Activated B cell treated with CpG ODN at 0.5 μM for 24 hours (primary cell): ENCODE results near the gene SEL1L3. TPM values are rescaled to one million over a fixed set of nuclear protein-coding genes. Genes with fewer than 3 reads are reported as not detected.
A peak's percentile ranks its signal among the peaks of the same experiment; 100 is the strongest.

Experiments
- ATAC-seq: fragments of 200-7000 bp; cut with Tn5 transposase; one replicate; pipeline ENCODE4 v1.10.0; 2021; ENCODE audit warnings: low read depth, mild to moderate bottlenecking, moderate library complexity
- CTCF ChIA-PET: fragments of 350-600 bp; sonication (Branson Sonifier 250); formaldehyde crosslinking; loops from one replicate; lab custom pipeline; 2021; ENCODE audit warnings: antibody characterized with exemption; lab: Charles Lee
- POLR2A ChIA-PET: fragments of 350-600 bp; sonication (Branson Sonifier 250); formaldehyde crosslinking; loops from one replicate; lab custom pipeline; 2021; ENCODE audit warnings: antibody characterized with exemption; lab: Charles Lee
- DNase-seq: peaks from one replicate; pipeline ENCODE4 v3.0.0; 2022
- H3K27ac Mint-ChIP-seq: one replicate; pipeline ENCODE4 v1.8.0; 2020; ENCODE audit warnings: mixed read lengths
- H3K27me3 Mint-ChIP-seq: one replicate; pipeline ENCODE4 v1.8.0; 2021; ENCODE audit warnings: mixed read lengths
- H3K36me3 Mint-ChIP-seq: one replicate; pipeline ENCODE4 v1.8.0; 2021; ENCODE audit warnings: low read depth, mixed read lengths
- H3K4me1 Mint-ChIP-seq: one replicate; pipeline ENCODE4 v1.8.0; 2021; ENCODE audit warnings: mixed read lengths
- H3K4me3 Mint-ChIP-seq: one replicate; pipeline ENCODE4 v1.8.0; 2020; ENCODE audit warnings: mild to moderate bottlenecking, mixed read lengths
- H3K9me3 Mint-ChIP-seq: one replicate; pipeline ENCODE4 v1.8.0; 2020; ENCODE audit warnings: mixed read lengths
- intact Hi-C: fragments of 100-400 bp; cut with micrococcal nuclease; formaldehyde crosslinking; loops from one replicate; pipeline ENCODE4 v1.15.1; 2024
- total RNA-seq: library from RNA; stranded (reverse); gene quantifications from 2 replicates; pipeline ENCODE4 v1.2.3, GENCODE V29; 2022
- TF ChIP-seq, protein P1 (sequence below): fragments of 200-600 bp; IDR thresholded peaks from one replicate; pipeline ENCODE4 v1.8.0; 2022; ENCODE audit warnings: antibody characterized with exemption, mild to moderate bottlenecking

The SEL1L3 gene
- total RNA-seq, 1 donor from 2014 or later: 113 TPM

DNA sequence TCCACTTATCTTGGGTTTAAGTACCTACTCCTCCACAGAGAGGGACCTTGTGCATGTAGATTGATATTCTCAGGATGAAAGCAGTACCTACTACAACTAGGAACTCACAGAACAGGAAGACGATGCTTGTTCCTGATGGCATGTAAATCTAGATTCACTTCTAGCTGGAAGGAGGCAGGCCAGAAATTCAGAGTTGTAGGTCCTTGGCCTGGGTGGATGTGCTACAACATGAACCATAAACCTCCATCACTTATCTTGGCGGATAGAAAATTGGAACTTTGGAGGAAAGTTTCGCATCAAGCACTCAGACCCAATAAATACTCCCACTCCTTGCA, 41.9 kb upstream of the SEL1L3 start:
- ATAC-seq (peak; percentile 71), DNase-seq (no peak)
- POLR2A ChIA-PET: interaction anchor here (0.7 to 2.9 kb wide), 8 partner anchors 9 to 50 kb away, joined by 3 to 33 read pairs (median 4); partner anchors contain the start of gene SMIM20
- Mint-ChIP-seq H3K4me1 (peaks cover 56% of the 10 kb centered on the region), H3K4me3 (peak overlapping the region; percentile 49), H3K27me3 (no peaks in the 10 kb centered on the region), H3K27ac (peak overlapping the region; percentile 75), H3K9me3 (no peaks in the 10 kb centered on the region), H3K36me3 (no peaks in the 10 kb centered on the region)
- TF ChIP-seq, protein P1, sequence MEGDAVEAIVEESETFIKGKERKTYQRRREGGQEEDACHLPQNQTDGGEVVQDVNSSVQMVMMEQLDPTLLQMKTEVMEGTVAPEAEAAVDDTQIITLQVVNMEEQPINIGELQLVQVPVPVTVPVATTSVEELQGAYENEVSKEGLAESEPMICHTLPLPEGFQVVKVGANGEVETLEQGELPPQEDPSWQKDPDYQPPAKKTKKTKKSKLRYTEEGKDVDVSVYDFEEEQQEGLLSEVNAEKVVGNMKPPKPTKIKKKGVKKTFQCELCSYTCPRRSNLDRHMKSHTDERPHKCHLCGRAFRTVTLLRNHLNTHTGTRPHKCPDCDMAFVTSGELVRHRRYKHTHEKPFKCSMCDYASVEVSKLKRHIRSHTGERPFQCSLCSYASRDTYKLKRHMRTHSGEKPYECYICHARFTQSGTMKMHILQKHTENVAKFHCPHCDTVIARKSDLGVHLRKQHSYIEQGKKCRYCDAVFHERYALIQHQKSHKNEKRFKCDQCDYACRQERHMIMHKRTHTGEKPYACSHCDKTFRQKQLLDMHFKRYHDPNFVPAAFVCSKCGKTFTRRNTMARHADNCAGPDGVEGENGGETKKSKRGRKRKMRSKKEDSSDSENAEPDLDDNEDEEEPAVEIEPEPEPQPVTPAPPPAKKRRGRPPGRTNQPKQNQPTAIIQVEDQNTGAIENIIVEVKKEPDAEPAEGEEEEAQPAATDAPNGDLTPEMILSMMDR: no peak
- intact Hi-C loops: loop anchor here (1.0 kb wide), 4 partner anchors 10 to 45 kb away; partner anchors contain the start of gene SMIM20
- CTCF ChIA-PET: interaction anchor here (1.8 to 2.0 kb wide), 2 partner anchors 9 to 62 kb away, joined by 4 to 5 read pairs; partner anchors contain the start of gene SMIM20

DNA sequence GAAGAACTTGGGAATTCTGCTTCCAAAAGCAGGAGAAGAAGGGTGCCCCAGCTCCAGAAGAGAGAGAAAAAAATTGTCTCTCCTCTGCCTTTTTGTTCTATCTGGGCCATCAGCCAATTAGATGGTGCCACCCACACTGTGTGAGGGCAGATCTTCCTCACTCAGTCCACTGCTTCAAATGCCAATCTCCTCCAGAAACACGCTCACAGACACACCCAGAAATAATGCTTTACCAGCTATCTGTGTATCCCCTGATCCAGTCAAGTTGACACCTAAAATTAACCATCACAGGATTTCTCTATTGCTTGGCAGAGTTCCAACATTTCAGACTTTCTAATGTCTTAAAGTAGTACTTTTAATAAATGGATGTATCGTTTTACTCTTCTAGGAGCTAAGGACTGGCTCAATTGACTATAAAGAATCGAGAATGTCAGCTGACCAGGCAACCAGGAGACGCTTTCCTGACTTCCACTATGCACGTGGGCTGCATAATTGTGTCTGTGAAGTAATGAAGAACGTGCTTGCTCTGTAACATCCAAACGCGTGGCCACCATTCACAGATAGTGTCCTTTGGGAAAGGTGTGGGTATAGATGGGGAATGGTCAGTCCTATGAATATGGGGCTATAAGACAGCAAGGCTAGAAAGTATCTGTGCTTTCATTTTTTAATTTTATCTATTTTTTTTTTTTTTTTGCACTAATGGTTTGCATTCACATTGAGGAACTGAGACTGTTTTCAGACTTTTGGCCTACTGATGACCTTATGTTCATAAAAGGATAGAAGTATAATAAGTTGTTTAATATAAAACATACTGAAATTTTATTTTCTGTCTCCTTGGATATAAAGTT, 41.3 kb upstream of the SEL1L3 start:
- ATAC-seq (peak; percentile 68), DNase-seq (no peak)
- peaks cover 56% of the 10 kb centered on the region for H3K4me1 Mint-ChIP-seq
- peak overlapping the region; percentile 63 for H3K4me3 Mint-ChIP-seq
- no peaks in the 10 kb centered on the region for H3K27me3 Mint-ChIP-seq
- H3K27ac Mint-ChIP-seq: peak overlapping the region; percentile 75
- H3K9me3 Mint-ChIP-seq: no peaks in the 10 kb centered on the region
- H3K36me3 Mint-ChIP-seq: no peaks in the 10 kb centered on the region
- CTCF ChIA-PET: interaction anchor here (2.0 kb wide), 1 partner anchor 10 kb away, joined by 4 read pairs; the partner anchor contains the start of gene SMIM20
- TF ChIP-seq, protein P1: no peak
- intact Hi-C loops: loop anchor here (1.0 kb wide), 4 partner anchors 10 to 45 kb away; partner anchors contain the start of gene SMIM20
- POLR2A ChIA-PET: interaction anchor here (0.9 to 2.9 kb wide), 9 partner anchors 9 to 47 kb away, joined by 3 to 33 read pairs (median 4); partner anchors contain the start of gene SMIM20

DNA sequence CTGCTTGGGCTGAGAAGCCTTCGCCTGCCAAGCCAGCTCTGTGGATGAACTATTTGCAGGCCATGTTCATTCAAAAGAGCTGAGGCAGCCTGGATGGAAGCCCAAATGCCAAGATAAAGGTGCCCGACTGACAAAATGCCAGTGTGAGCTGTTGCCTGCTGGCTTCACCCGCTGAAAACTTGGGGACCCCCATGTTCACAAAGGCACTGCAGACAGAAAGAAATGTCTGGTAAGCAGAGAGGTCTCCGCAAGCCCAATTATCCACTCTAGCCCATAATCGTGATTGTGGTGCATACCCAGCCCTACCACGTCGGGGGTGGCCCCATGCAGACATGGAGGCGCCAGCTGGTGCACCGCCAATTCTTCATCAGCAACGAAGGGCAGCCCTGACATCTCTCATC, 38.2 kb upstream of the SEL1L3 start:
- Mint-ChIP-seq H3K4me1 (peaks cover 41% of the 10 kb centered on the region), H3K27ac (no peak overlapping the region), H3K27me3 (no peaks in the 10 kb centered on the region), H3K4me3 (no peak overlapping the region), H3K36me3 (no peaks in the 10 kb centered on the region), H3K9me3 (no peaks in the 10 kb centered on the region)
- POLR2A ChIA-PET: interaction anchor here (1.0 kb wide), 1 partner anchor 12 kb away, joined by 4 read pairs; no protein-coding TSS in a partner anchor
- TF ChIP-seq, protein P1: no peak
- CTCF ChIA-PET: no interaction called here
- ATAC-seq (no peak), DNase-seq (no peak)
- intact Hi-C loops: no loop called here

DNA sequence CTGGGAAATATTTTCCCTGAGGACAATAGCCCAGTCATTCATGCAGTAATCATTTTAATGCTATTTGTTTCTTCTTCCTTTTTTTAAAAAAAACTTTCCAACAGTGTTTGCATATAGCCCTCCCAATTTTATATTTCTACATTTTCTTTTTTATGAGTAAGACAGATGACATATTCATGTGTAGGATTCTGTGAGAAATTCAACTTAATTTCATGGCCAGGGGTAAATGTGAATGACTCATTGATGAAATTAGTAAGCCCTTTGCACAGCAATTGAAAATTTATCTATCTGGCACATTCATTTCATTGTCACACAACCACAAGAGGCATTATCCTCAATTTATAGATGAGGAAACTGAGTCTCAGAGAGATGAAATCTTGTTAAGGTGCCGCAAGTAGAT, 37.5 kb upstream of the SEL1L3 start:
- Mint-ChIP-seq H3K4me1 (peaks cover 35% of the 10 kb centered on the region), H3K4me3 (no peak overlapping the region), H3K27ac (no peak overlapping the region), H3K27me3 (no peaks in the 10 kb centered on the region), H3K9me3 (no peaks in the 10 kb centered on the region), H3K36me3 (no peaks in the 10 kb centered on the region)
- ChIA-PET CTCF (no interaction called here), POLR2A (interaction anchor here (1.0 kb wide), 1 partner anchor 13 kb away, joined by 4 read pairs; no protein-coding TSS in a partner anchor)
- DNase-seq (no peak), ATAC-seq (no peak)
- TF ChIP-seq, protein P1: no peak
- intact Hi-C loops: no loop called here
